Hindlimb muscle (tissue), 1 donor: ENCODE measurements around the gene NEK1. TPM values are rescaled to one million over a fixed set of nuclear protein-coding genes. Genes with fewer than 3 reads are reported as not detected.
A peak's percentile ranks its signal among the peaks of the same experiment; 100 is the strongest.
"Not testable (repeated sequence)": the region's sequence is repeated elsewhere in the genome, so short reads cannot be mapped to it uniquely, and the experiment has no call there.

Experiments
- DNase-seq: peaks from one replicate; pipeline ENCODE4 v3.0.0-alpha.2; 2013
- polyA plus RNA-seq: library from polyadenylated mRNA; unstranded; fragments of 120-200 nt; gene quantifications from one replicate; pipeline ENCODE4 v1.2.1, GENCODE V29; 2013; ENCODE audit not compliant: insufficient read length

Gene NEK1
- polyA plus RNA-seq, 1 donor: 9.3 TPM

DNA sequence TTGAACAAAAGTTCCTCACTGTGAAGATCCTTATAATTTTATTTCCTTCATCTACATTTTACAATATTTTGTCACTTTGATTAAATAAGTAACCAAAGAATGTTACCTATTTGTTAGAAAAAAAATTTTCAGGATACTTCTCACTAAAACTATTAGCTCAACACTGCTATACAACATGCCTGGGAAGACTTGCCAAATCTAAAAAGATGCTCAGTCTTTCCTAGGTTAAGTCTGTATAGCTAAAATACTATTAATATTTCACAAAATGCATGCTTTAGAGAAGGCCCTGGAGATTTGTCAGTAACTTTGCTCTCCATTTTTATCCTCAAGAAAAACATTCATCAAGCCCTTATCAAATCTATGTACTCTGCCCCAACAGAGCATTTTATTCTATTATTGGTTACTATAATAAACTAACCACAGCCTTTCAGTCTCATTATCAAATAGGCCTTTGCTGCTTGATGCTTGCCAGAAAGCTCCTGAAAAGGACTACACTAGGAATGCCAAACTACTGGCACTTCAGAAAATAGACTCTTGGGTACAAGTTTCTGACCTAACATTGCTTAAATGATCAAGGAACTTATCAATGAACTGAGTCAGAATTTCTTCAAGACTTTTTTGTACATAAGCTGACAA is 17.7 kb downstream of the NEK1 start:
- no peak for DNase-seq

- no peak for DNase-seq
Observed at GRCh38 chr4:169593050-169593560, 19.3 kb downstream of the NEK1 start.

- DNase-seq: no peak
Observed at GRCh38 chr4:169583563-169583962, 28.8 kb downstream of the NEK1 start.

- no peak for DNase-seq
Observed at GRCh38 chr4:169582706-169583105, 29.7 kb downstream of the NEK1 start.

- no peak for DNase-seq
Observed at GRCh38 chr4:169582203-169582602, 30.2 kb downstream of the NEK1 start.

- DNase-seq: no peak
Observed at GRCh38 chr4:169573889-169574288, 38.5 kb downstream of the NEK1 start.

DNA sequence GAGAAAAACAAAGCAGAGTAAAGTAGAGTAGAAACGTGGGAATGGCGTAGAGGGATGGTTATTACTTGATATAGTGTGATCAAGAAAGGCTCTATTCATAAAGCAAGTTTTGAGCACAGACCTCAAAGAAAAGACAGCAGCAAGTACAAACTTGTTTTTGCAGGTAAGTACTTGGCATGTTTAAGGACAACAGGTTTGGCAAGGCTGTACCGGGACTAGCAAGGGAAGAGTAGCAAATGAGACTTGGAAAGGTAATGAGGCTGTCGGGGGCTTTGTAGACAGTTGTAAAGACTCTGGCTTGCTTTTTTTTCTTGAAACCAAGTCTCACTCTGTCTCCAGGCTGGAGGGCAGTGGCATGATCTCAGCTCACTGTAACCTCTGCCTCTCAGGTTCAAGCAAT is 40.9 kb downstream of the NEK1 start:
- no peak for DNase-seq

GRCh38 chr4:169571012-169571411 is 41.4 kb downstream of the NEK1 start:
- DNase-seq: not testable (repeated sequence)

DNA sequence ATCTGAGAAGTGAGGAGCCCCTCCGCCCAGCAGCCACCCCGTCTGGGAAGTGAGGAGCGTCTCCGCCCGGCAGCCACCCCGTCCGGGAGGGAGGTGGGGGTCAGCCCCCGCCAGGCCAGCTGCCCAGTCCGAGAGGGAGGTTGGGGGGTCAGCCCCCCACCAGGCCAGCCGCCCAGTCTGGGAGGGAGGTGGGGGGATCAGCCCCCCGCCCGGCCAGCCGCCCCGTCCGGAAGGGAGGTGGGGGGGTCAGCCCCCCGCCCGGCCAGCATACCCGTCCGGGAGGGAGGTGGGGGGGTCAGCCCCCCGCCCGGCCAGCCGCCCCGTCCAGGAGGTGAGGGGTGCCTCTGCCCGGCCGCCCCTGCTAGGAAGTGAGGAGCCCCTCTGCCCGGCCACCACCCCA is 42.1 kb downstream of the NEK1 start:
- not testable (repeated sequence) for DNase-seq

DNA sequence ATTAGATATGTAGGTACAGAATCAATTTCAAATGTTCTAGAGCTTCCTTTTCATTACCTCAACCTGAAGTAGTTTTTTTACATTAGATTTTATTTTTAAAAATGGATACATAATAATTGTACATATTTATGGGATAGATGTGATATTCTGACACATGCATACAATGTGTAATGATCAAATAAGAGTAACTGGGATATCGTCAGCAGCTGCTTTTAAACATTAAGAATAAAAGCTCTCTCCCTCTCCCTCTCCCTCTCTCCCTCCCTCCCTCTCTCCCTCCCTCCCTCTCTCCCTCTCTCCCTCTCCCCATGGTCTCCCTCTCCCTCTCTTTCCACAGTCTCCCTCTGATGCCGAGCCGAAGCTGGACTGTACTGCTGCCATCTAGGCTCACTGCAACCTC is 43.2 kb downstream of the NEK1 start:
- not testable (repeated sequence) for DNase-seq

DNA sequence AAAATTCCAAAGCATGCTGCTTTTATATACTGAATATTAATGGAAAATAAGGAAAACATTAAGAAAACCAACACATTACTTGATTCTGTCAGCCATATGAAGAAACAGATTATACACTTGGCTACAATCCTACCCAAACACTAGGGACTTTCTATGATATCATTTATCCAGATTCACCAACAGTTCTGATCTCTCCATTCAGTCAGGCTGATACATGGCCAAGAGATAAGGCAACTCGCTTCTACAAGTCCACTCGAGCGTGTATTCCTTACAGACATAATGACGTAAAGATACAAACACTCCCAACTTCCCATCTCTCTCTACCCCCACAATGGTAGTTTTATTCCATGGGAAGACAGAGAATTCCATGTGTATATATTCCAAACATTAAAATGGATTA is 44.5 kb downstream of the NEK1 start:
- DNase-seq: no peak

DNA sequence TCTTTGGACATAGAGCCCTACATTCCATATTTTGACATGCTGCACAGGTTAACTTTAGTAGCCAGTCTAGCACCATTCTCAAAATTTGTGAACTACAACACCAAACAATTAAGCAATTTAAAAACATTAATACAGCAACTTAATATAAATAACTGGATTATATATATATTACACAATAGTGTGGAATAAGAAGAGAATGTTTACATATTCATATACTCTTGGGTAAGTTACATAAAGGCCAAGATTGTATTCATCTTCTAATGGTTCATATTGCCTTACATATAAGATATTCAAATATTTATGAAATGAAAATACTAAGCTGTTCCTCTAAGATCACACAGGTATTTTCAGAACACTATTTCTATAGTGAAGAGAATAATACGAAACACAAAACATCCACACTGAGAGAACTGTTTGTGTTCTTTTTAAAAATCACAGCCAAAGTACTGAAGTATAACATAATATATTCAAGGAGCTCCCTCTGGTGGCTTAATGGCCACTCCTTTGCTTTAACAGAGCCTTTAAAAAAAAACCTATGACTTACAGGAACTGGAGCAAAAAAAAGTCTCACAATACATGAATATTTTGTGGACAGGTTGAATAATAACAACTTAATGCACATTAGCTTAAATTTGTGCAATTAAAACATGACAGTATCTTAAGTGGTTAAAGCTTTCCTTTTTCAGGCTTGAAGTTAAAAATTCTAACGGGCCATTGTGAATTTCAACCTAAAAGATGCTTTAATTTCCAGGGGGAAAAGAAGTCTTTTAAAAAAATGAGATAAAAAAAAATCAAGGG is 46.2 kb downstream of the NEK1 start:
- peak; percentile 68 for DNase-seq

DNA sequence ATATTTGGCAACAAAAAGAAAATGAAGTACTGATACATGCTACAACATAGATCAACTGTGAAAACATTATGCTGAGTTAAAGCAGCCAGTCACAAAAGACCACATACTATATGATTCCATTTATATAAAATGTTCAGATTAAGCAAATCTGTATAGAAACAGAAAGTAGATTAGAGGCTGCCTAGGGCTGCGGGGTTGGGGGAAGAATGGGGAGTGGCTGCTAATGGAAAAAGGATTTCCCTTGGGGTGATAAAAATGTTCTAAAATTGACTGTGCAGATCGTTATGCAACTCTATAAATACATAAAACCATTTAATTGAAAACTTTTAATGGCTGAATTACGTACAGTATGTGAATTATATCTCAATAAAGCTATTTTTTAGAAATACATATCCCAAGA is 46.8 kb downstream of the NEK1 start:
- no peak for DNase-seq

DNA sequence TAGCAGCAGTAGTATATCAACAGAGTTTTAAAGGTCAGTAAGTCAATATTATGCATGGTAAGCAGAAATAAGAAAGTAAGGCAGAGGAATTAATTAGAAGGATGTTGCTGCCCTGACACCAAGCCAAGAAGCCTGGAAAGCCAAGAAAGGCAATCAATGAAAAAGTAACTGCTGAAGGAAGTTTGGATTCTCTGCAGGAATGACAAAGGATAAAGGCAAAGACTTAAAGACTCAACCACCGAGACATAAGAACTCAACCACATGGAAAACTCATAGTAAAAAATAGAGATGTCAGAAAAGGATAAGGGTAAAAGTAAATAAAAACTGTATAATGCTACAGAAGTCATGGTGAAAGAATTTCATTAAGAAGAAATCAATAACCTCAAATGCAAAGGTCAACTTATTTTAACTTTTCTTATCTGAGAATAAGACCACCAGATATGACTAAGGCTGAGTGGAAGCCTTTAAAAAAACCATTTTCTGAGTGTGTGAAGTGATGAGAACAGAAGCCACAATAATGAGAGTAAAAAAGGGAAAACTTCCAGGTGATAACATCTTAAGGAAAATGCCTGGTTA is 55.2 kb downstream of the NEK1 start:
- DNase-seq: no peak

DNA sequence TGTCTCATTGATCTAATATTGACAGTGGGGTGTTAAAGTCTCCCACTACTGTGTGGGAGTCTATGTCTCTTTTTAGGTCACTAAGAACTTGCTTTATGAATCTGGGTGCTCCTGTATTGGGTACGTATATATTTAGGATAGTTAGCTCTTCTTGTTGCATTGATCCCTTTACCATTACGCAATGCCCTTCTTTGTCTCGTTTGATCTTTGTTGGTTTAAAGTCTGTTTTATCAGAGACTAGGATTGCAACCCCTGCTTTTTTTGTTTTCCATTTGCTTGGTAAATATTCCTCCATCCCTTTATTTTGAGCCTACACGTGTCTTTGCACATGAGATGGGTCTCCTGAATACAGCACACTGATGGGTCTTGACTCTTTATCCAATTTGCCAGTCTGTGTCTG is 65.8 kb downstream of the NEK1 start:
- DNase-seq: not testable (repeated sequence)

DNA sequence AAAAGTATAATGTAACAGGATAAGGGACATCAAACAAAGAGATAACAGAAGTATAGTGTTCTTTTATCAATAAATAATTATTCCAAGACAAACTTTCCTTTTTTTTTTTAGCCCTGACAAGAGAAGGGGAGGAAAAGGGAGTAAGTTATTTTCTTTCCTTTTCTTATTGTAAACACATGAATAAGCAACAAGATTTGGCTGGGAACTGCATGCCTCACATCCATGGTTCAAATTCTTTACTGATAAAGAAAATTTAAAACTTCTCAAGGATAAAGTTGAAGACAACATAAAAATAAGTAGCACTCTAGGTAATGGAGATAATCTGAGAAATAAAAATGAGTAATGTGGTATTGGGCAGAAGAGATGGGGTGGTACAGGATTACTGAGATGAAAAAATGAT is 71.6 kb downstream of the NEK1 start:
- no peak for DNase-seq

GRCh38 chr4:169530048-169530447 is 82.3 kb downstream of the NEK1 start:
- no peak for DNase-seq

- DNase-seq: no peak
Observed at GRCh38 chr4:169523796-169524195, 88.6 kb downstream of the NEK1 start.

DNA sequence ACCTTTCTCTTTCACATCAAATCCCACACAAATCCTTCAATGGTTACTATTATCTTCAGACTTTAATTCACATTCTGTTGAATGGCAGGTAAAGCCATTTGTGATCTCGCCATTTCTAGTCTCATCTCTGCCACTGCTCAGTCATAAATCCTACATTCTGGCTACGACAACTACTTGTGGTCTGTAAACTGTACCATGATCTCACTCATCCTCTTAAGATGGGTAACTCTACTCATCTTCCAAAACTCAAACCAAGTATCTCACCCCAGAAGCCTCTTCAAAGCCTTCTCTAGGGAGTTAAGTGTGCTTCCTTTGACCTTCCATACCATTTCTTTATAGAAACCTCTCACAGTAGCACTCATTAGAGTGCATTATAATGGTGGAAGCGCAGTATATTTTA is 101.8 kb downstream of the NEK1 start:
- no peak for DNase-seq

DNA sequence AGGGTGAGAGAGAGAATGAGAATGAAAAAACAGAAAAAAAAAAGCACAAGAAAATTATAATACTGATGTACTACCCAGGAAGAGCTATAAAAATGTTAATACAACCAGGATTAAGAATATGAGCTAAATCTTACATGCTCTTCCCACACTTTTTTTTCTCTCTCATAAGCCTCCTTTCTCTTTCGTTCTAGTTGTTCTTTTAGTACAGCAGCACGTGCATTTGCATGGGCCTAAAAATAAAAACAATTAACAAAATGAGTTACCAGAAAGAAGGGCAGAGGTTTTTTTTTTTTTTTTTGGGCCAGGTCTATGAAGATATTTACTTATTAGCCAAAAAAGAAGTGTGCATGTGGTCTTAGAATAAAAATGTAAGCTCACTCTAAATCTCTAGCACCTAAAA is 105.5 kb downstream of the NEK1 start:
- DNase-seq: no peak

- not testable (repeated sequence) for DNase-seq
Observed at GRCh38 chr4:169499907-169500306, 112.5 kb downstream of the NEK1 start.

- DNase-seq: not testable (repeated sequence)
Observed at GRCh38 chr4:169494234-169494633, 118.1 kb downstream of the NEK1 start.

DNA sequence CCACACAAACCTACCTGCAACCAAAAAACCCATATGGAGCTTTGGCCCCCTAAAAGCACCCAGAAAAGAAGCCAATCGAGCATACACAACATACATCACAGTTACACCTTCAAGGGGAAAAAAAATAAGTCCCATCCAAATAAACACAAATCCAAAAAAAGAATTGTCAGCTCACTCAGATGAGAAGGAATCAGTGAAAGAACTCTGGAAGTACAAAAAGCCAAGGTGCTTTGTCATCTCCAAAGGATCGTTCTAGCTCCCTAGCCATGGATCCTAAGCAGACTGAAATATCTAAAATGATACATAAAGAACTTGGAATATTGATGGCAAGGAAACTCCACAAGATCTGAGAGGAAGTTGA is 119.2 kb downstream of the NEK1 start:
- no peak for DNase-seq
